Chondrocyte (in vitro differentiated cells): ENCODE measurements around the gene TAGLN3. TPM values are rescaled to one million over a fixed set of nuclear protein-coding genes. Genes with fewer than 3 reads are reported as not detected.

Experiments
- DNase-seq: peaks from one replicate; pipeline ENCODE4 v3.0.0; 2021; ENCODE audit warnings: mixed read lengths, low spot score
- H3K27ac Mint-ChIP-seq: one replicate; pipeline ENCODE4 v1.8.0; 2021; ENCODE audit warnings: mild to moderate bottlenecking, moderate library complexity, mixed read lengths; ENCODE audit not compliant: unreplicated experiment
- H3K27me3 Mint-ChIP-seq: 2 replicates; pipeline ENCODE4 v1.8.0; 2021; ENCODE audit warnings: low read depth, mixed read lengths
- H3K36me3 Mint-ChIP-seq: 2 replicates; pipeline ENCODE4 v1.8.0; 2021; ENCODE audit warnings: low read depth, mixed read lengths
- H3K4me1 Mint-ChIP-seq: 2 replicates; pipeline ENCODE4 v1.8.0; 2021; ENCODE audit warnings: low read depth, mild to moderate bottlenecking, mixed read lengths
- H3K4me3 Mint-ChIP-seq: one replicate; pipeline ENCODE4 v1.8.0; 2021; ENCODE audit warnings: mild to moderate bottlenecking, moderate library complexity, mixed read lengths; ENCODE audit not compliant: unreplicated experiment
- H3K9me3 Mint-ChIP-seq: 2 replicates; pipeline ENCODE4 v1.8.0; 2021; ENCODE audit warnings: low read depth, mixed read lengths
- total RNA-seq: library from RNA; stranded (reverse); gene quantifications from 3 replicates; pipeline ENCODE4 v1.2.1, GENCODE V29; 2021
- TF ChIP-seq, protein P1 (sequence below): fragments of 200-600 bp; sonication (generic); IDR thresholded peaks from 2 replicates; pipeline ENCODE4 v1.5.0; 2021; ENCODE audit warnings: antibody characterized with exemption, mild to moderate bottlenecking, moderate library complexity

The TAGLN3 gene
- total RNA-seq, 1 donor from 2014 or later, result not detected

DNA sequence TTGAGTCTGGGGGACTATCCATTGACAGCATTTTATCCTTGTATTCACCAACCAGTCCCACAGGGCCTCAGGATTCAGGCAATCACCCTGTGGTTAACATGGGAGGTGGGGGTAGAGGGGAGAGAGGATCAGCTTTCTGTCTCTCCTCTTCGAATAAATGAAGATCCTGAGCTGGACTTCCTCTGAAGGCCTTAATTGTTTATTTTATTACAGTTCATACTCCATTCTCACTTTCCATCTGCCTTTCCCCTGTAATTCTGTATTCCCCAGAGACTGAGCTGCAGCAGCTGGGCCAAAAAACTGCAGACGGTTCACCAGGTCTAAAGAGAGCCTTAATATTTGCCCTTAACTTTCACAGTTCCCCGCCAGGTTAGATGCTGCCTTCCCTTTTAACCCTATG lies 11.9 kb downstream of the TAGLN3 start:
- no peak for DNase-seq
- no peak overlapping the region for H3K4me3 Mint-ChIP-seq
- peaks cover 43% of the 10 kb centered on the region for H3K4me1 Mint-ChIP-seq
- TF ChIP-seq, protein P1, sequence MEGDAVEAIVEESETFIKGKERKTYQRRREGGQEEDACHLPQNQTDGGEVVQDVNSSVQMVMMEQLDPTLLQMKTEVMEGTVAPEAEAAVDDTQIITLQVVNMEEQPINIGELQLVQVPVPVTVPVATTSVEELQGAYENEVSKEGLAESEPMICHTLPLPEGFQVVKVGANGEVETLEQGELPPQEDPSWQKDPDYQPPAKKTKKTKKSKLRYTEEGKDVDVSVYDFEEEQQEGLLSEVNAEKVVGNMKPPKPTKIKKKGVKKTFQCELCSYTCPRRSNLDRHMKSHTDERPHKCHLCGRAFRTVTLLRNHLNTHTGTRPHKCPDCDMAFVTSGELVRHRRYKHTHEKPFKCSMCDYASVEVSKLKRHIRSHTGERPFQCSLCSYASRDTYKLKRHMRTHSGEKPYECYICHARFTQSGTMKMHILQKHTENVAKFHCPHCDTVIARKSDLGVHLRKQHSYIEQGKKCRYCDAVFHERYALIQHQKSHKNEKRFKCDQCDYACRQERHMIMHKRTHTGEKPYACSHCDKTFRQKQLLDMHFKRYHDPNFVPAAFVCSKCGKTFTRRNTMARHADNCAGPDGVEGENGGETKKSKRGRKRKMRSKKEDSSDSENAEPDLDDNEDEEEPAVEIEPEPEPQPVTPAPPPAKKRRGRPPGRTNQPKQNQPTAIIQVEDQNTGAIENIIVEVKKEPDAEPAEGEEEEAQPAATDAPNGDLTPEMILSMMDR, result no peak
- H3K27me3 Mint-ChIP-seq, result no peaks in the 10 kb centered on the region
- H3K36me3 Mint-ChIP-seq, result no peaks in the 10 kb centered on the region
- peak overlapping the region; percentile 1 for H3K27ac Mint-ChIP-seq
- no peaks in the 10 kb centered on the region for H3K9me3 Mint-ChIP-seq

DNA sequence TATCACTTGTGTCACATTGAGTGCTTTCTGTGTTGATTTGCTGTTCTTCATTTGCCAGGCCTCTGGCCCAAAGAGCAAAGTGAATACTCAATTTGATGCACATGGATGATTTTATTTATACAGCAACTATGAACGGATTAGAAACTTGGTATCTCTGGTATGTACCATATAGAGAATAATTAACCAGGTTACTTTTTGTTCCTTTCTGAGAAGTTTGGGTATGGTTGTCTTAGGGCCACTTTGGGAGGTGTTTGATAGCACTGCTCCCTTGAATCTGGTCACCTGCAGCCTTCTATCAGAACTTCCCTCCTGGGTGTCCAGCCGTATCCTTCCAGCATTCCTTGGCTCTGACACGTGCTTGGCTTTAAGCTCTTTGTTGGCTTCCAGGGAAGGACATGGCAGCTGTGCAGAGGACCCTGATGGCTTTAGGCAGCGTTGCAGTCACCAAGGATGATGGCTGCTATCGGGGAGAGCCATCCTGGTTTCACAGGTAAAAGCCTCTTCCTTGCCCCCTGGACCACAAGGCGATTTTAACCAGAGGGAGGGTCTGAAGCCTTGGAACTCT lies 12.7 kb downstream of the TAGLN3 start:
- TF ChIP-seq, protein P1, result no peak
- no peaks in the 10 kb centered on the region for H3K36me3 Mint-ChIP-seq
- H3K9me3 Mint-ChIP-seq, result no peaks in the 10 kb centered on the region
- no peaks in the 10 kb centered on the region for H3K27me3 Mint-ChIP-seq
- no peak overlapping the region for H3K4me3 Mint-ChIP-seq
- DNase-seq, result no peak
- no peak overlapping the region for H3K27ac Mint-ChIP-seq
- H3K4me1 Mint-ChIP-seq, result peaks cover 43% of the 10 kb centered on the region

DNA sequence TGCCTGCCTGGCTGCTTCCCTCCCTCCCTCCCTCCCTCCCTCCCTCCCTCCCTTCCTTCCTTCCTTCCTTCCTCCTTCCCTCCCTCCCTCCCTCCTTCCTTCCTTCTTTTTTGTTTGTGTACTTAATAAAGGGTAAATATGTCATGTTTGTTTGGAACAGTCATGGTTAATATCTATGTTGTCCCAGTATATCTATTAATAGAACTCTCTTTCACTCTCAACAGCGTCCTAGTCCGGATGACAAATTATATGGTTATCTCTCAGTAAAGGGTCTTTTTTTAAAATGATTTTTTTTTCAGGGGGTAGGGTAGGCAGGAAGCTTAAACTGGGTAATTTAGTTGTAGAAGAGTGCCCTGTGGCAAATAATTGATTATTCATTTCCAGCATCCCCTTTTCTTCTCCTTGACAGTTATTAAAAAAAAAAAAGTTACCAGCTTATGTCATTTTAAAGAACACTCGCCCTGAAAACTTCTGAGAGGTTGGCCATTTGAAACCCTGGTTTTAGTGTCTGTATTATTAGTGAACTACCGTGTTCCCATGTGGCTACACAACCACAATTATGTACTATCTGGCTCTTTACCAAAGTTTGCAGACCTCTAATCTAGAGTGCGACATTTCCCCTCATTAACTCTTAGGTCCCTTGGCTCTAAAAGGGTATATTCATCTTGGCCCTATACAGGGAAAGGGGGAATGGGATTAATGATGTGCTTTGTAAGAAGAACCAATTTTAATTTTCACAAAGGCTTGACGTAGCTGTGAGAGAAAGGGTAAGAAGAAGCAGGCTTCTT lies 13.7 kb downstream of the TAGLN3 start:
- no peaks in the 10 kb centered on the region for H3K36me3 Mint-ChIP-seq
- DNase-seq, result no peak
- peak overlapping the region; percentile 41 for H3K27ac Mint-ChIP-seq
- H3K4me1 Mint-ChIP-seq, result peaks cover 40% of the 10 kb centered on the region
- no peaks in the 10 kb centered on the region for H3K9me3 Mint-ChIP-seq
- TF ChIP-seq, protein P1, result no peak
- no peak overlapping the region for H3K4me3 Mint-ChIP-seq
- no peaks in the 10 kb centered on the region for H3K27me3 Mint-ChIP-seq

DNA sequence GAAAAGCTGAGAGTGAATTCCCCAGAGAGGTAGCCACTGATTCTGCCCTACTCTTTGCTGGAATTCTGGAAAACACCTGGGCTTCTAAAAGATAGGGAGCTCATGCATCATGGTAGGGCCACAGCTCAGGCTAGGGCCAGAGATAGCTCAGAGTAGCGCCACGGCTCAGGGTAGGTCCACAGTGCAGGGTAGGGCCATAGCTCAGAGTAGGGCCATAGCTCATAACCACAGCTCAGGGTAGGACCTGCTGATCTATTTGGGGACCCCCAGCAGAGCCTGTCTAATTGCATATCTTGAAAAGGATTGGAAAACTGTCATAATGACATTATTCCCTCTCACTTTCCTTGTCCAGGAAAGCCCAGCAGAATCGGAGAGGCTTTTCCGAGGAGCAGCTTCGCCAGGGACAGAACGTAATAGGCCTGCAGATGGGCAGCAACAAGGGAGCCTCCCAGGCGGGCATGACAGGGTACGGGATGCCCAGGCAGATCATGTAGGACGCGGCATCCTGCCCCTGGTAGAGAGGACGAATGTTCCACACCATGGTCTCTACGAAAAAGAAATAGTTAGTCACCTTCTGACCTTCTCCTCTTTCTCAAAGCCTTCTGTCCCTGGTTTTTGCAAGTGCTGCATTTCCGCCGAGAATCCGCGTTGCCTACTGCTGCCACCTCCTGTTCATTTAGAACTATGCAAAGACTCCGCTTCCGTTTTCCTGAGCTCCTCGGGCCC lies 14.5 kb downstream of the TAGLN3 start:
- Mint-ChIP-seq H3K36me3 (no peaks in the 10 kb centered on the region), H3K27me3 (no peaks in the 10 kb centered on the region), H3K27ac (peak overlapping the region; percentile 8), H3K4me3 (no peak overlapping the region), H3K4me1 (peaks cover 35% of the 10 kb centered on the region), H3K9me3 (no peaks in the 10 kb centered on the region)
- TF ChIP-seq, protein P1, result peak; percentile 89
- no peak for DNase-seq

DNA sequence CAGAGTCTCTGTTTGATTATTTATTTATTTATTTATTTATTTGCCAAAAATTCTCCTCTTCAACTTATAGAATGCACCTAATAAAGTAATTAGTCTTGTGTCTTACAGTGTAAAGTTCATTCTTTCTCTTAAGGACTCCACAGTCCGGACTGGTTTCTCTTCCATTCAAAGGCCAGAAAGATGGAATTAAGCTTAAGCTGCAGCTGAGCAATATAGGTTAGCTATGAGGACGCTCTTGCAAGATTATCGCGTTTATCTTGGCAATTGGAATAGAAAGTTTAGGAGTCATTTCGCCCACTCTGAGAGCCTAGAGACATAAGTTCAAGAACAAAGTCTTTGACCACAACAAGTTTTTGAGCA lies 15.0 kb downstream of the TAGLN3 start:
- Mint-ChIP-seq H3K4me3 (no peak overlapping the region), H3K36me3 (no peaks in the 10 kb centered on the region), H3K9me3 (no peaks in the 10 kb centered on the region), H3K27me3 (no peaks in the 10 kb centered on the region), H3K4me1 (peaks cover 30% of the 10 kb centered on the region), H3K27ac (no peak overlapping the region)
- TF ChIP-seq, protein P1, result peak; percentile 13
- no peak for DNase-seq
